GM21515 (cell line): ENCODE results near the gene PKN3.

Experiments used
- ATAC-seq: cut with Tn5 transposase; IDR thresholded peaks from one replicate; pipeline ENCODE4 v1.9.1; 2021; ENCODE audit not compliant: unreplicated experiment

Gene PKN3

GRCh38 chr9:128733256-128733655 lies 31.0 kb downstream of the PKN3 start:
- no peak for ATAC-seq

GRCh38 chr9:128735373-128735772 lies 33.1 kb downstream of the PKN3 start:
- no peak for ATAC-seq

- no peak for ATAC-seq
Observed at GRCh38 chr9:128742401-128742800, 40.1 kb downstream of the PKN3 start.

GRCh38 chr9:128743421-128743820 lies 41.1 kb downstream of the PKN3 start:
- no peak for ATAC-seq

DNA sequence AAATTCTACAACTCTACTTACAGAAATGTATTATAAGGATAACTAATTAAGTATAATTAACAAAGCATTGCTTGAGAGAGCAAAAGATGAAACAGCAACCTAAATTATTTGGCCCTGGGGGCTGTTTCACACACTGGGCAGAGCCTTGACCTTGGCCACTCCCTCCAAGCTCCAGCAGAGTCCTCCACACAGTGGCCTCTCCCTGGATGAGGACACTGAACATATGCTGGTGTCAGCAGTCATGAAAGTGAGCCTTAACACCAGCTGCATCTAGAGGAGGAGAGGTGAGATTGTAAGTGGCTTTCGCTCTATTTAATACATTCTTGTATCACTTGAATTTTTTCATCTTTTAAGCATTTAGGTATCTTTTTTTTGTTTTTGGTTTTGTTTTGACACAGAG lies 44.9 kb downstream of the PKN3 start:
- no peak for ATAC-seq

GRCh38 chr9:128750926-128751595 lies 48.8 kb downstream of the PKN3 start:
- no peak for ATAC-seq

- no peak for ATAC-seq
Observed at GRCh38 chr9:128753627-128754026, 51.3 kb downstream of the PKN3 start.

DNA sequence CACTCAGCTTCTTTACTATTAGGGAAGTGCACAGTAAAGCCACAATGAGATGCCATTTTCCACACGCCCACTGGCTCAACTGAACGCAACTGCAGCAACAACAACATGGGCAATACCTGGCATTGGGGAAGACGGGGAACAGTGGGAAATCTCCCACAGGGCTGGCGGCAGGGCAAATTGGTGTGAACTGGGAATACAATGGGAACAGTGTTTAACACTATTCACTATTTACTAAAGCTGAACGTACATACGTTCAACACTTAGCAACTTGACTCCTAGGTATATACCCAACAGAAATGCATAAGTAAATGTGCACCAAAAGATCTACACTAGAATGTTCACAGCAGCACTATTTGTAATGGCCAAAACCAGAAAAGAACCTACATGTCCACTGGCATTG lies 55.3 kb downstream of the PKN3 start:
- ATAC-seq = no peak

- ATAC-seq = no peak
Observed at GRCh38 chr9:128762671-128763449, 60.6 kb downstream of the PKN3 start.

GRCh38 chr9:128764361-128764760 lies 62.1 kb downstream of the PKN3 start:
- no peak for ATAC-seq

GRCh38 chr9:128765499-128765898 lies 63.2 kb downstream of the PKN3 start:
- ATAC-seq = no peak

GRCh38 chr9:128768606-128769005 lies 66.3 kb downstream of the PKN3 start:
- no peak for ATAC-seq
